Liver (tissue), 9 donors: Measurements from ENCODE around the gene LRRC36. TPM values are rescaled to one million over a fixed set of nuclear protein-coding genes. Genes with fewer than 3 reads are reported as not detected.

Experiments
- DNase-seq: peaks from one replicate; pipeline ENCODE4 v3.0.0-alpha.2; 2017; ENCODE audit warnings: low spot score
- H3K27ac ChIP-seq, 2 donors: one replicate each; pipeline ENCODE4 v1.7.0; 2013; ENCODE audit warnings: inconsistent platforms in 2 of 2, low read length in 2 of 2, control low read depth in 1 of 2, low read depth in 1 of 2, mild to moderate bottlenecking in 1 of 2
- H3K27me3 ChIP-seq, 4 donors: one replicate each; pipeline versions ENCODE4 v1.6.1 to v1.7.0; 2013; ENCODE audit warnings: low read length in 3 of 4, inconsistent platforms in 1 of 4, mild to moderate bottlenecking in 1 of 4, moderate library complexity in 1 of 4; ENCODE audit not compliant: control insufficient read depth in 4 of 4, insufficient read depth in 4 of 4
- H3K36me3 ChIP-seq, 4 donors: one replicate each; pipeline versions ENCODE4 v1.6.1 to v1.7.0; 2013; ENCODE audit warnings: low read length in 3 of 4, mild to moderate bottlenecking in 3 of 4, low read depth in 1 of 4, moderate library complexity in 1 of 4; ENCODE audit not compliant: control insufficient read depth in 4 of 4, insufficient read depth in 3 of 4
- H3K4me1 ChIP-seq, 4 donors: one replicate each; pipeline versions ENCODE4 v1.6.1 to v1.7.0; 2013; ENCODE audit warnings: low read length in 3 of 4, mild to moderate bottlenecking in 3 of 4, moderate library complexity in 1 of 4; ENCODE audit not compliant: control insufficient read depth in 4 of 4, insufficient read depth in 4 of 4
- H3K4me3 ChIP-seq, 3 donors: one replicate each; pipeline versions ENCODE4 v1.6.1 to v1.7.0; 2013; ENCODE audit warnings: low read length in 3 of 3, control low read depth in 1 of 3, low read depth in 1 of 3, mild to moderate bottlenecking in 1 of 3
- H3K9ac ChIP-seq, 2 donors: one replicate each; pipeline ENCODE4 v1.7.0; 2013; ENCODE audit warnings: low read length in 2 of 2, mild to moderate bottlenecking in 2 of 2, moderate library complexity in 2 of 2, control low read depth in 1 of 2, low read depth in 1 of 2
- H3K9me3 ChIP-seq, 4 donors: one replicate each; pipeline versions ENCODE4 v1.6.1 to v1.7.0; 2013; ENCODE audit warnings: low read length in 3 of 4; ENCODE audit not compliant: control insufficient read depth in 4 of 4
- ATF3 ChIP-seq: IDR thresholded peaks from 2 replicates; pipeline ENCODE4 v1.6.1; 2016; ENCODE audit warnings: antibody characterized with exemption
- CTCF ChIP-seq: fragments of 150-350 bp; IDR thresholded peaks from 2 replicates; pipeline ENCODE4 v1.5.1; 2017; ENCODE audit warnings: improper control_type of control experiment, low read depth, low read length; ENCODE audit not compliant: missing input control
- EGR1 ChIP-seq, 2 donors: IDR thresholded peaks; 2 replicates each; pipeline ENCODE4 v1.6.1; 2016 to 2018; ENCODE audit warnings: antibody characterized with exemption in 2 of 2, low read depth in 2 of 2
- FOXA1 ChIP-seq: IDR thresholded peaks from 2 replicates; pipeline ENCODE4 v1.6.1; 2016; ENCODE audit warnings: antibody characterized with exemption
- FOXA2 ChIP-seq: IDR thresholded peaks from 2 replicates; pipeline ENCODE4 v1.6.1; 2016; ENCODE audit warnings: antibody characterized with exemption
- HNF4A ChIP-seq, 2 donors: conservative IDR thresholded peaks; 2 replicates each; pipeline ENCODE4 v1.6.1; 2016; ENCODE audit warnings: antibody characterized with exemption in 2 of 2, mild to moderate bottlenecking in 2 of 2
- HNF4G ChIP-seq: IDR thresholded peaks from 2 replicates; pipeline ENCODE4 v1.6.1; 2016; ENCODE audit warnings: antibody characterized with exemption
- MAX ChIP-seq: IDR thresholded peaks from 2 replicates; pipeline ENCODE4 v1.6.1; 2016; ENCODE audit warnings: antibody characterized with exemption
- NR2F2 ChIP-seq: IDR thresholded peaks from 2 replicates; pipeline ENCODE4 v1.6.1; 2016; ENCODE audit warnings: antibody characterized with exemption
- RAD21 ChIP-seq, 2 donors: IDR thresholded peaks; 2 replicates each; pipeline ENCODE4 v1.6.1; 2016; ENCODE audit warnings: antibody characterized with exemption in 2 of 2, mild to moderate bottlenecking in 2 of 2
- REST ChIP-seq: IDR thresholded peaks from 2 replicates; pipeline ENCODE4 v1.6.1; 2016; ENCODE audit warnings: antibody characterized with exemption, mild to moderate bottlenecking
- SP1 ChIP-seq: IDR thresholded peaks from 2 replicates; pipeline ENCODE4 v1.6.1; 2018; ENCODE audit warnings: antibody characterized with exemption, mild to moderate bottlenecking
- YY1 ChIP-seq: IDR thresholded peaks from 2 replicates; pipeline ENCODE4 v1.6.1; 2016; ENCODE audit warnings: antibody characterized with exemption, mild to moderate bottlenecking
- ZBTB33 ChIP-seq: IDR thresholded peaks from 2 replicates; pipeline ENCODE4 v1.6.1; 2016; ENCODE audit warnings: antibody characterized with exemption
- WGBS: extraction: QIAGEN DNeasy Blood & Tissue Kit; methylation state at CpG from one replicate; pipeline ENCODE4 v1.1.7; 2013; 5-methylcytosine and 5-hydroxymethylcytosine counted together
- polyA plus RNA-seq, 2 donors: library from polyadenylated mRNA; stranded (reverse) in 1 of 2; unstranded in 1 of 2; fragments of 200-250 nt in 1 of 2; fragments of >200 nt in 1 of 2; fragmentation: Nextera tagmentation in 1 of 2; extraction: Ambion mirVana in 1 of 2; gene quantifications; one replicate each; pipeline versions ENCODE4 v1.2.1 to v1.2.3, GENCODE V29; 2013 to 2015
- total RNA-seq, 2 donors: library from RNA; depleted of rRNA; stranded (reverse); fragments of >200 nt; gene quantifications; one replicate each; pipeline ENCODE4 v1.2.3, GENCODE V29; 2014
- donor health status: healthy.
- donor health status: healthy.
- donor health status: healthy.
- donor health status: healthy.
- donor health status: healthy.

LRRC36 gene
- total and polyA plus RNA-seq, 4 donors: 0.08 TPM; not detected in 3

GRCh38 chr16:67378642-67379041 lies 52.0 kb downstream of the LRRC36 start:
- WGBS: 85% methylated on average over 1 of the region's 1 CpG
- DNase-seq: no peak
- H3K36me3 ChIP-seq: no peaks in the 10 kb centered on the region
- no peaks in the 10 kb centered on the region for H3K27me3 ChIP-seq
- H3K27ac ChIP-seq: no peak overlapping the region
- H3K9me3 ChIP-seq: no peaks in the 10 kb centered on the region
- no peak for TF ChIP-seq EGR1 (IDR thresholded peaks at IDR 0.05; ENCODE audit: low read depth in 2 of 2)
- TF ChIP-seq YY1: no peak
- no peak overlapping the region for H3K4me3 ChIP-seq
- H3K9ac ChIP-seq: no peak overlapping the region
- no peaks in the 10 kb centered on the region for H3K4me1 ChIP-seq

GRCh38 chr16:67383284-67383683 lies 56.7 kb downstream of the LRRC36 start:
- no peak overlapping the region for H3K4me3 ChIP-seq
- H3K9ac ChIP-seq: no peak overlapping the region
- no peak for TF ChIP-seq REST
- no peak for TF ChIP-seq HNF4A (conservative IDR thresholded peaks at IDR 0.05)
- H3K9me3 ChIP-seq: no peaks in the 10 kb centered on the region
- WGBS: 94% methylated on average over 3 of the region's 3 CpGs
- H3K27me3 ChIP-seq: no peaks in the 10 kb centered on the region
- no peaks in the 10 kb centered on the region for H3K4me1 ChIP-seq
- no peak for DNase-seq
- H3K36me3 ChIP-seq: no peaks in the 10 kb centered on the region
- H3K27ac ChIP-seq: no peak overlapping the region

- no peaks in the 10 kb centered on the region for H3K27me3 ChIP-seq
- H3K9ac ChIP-seq: no peak overlapping the region
- H3K4me1 ChIP-seq: no peaks in the 10 kb centered on the region
- H3K27ac ChIP-seq: no peak overlapping the region
- DNase-seq: no peak
- no peak overlapping the region for H3K4me3 ChIP-seq
- no peaks in the 10 kb centered on the region for H3K36me3 ChIP-seq
- 90% methylated on average over 8 of the region's 8 CpGs for WGBS
- TF ChIP-seq CTCF (no peak), ZBTB33 (no peak), NR2F2 (no peak), MAX (no peak), FOXA2 (no peak), RAD21 (IDR thresholded peaks at IDR 0.05) (no peak), FOXA1 (no peak), SP1 (no peak), ATF3 (no peak), HNF4G (no peak)
- no peaks in the 10 kb centered on the region for H3K9me3 ChIP-seq
Measured at GRCh38 chr16:67384778-67385510, 58.3 kb downstream of the LRRC36 start.
